SJSA1 (cell line): Measurements from ENCODE around the gene TMEM271. TPM values are rescaled to one million over a fixed set of nuclear protein-coding genes. Genes with fewer than 3 reads are reported as not detected.

Experiments
- DNase-seq, 2 experiments: peaks; one replicate each; pipeline ENCODE4 v3.0.0-alpha.2; 2015 to 2020; ENCODE audit warnings: low spot score in 2 of 2, low read depth in 1 of 2
- H3K27ac ChIP-seq: fragments of 250-450 bp; sonication (Bioruptor Pico); 2 replicates; pipeline ENCODE4 v1.5.1; 2020; ENCODE audit warnings: mild to moderate bottlenecking, moderate library complexity
- H3K27me3 ChIP-seq: fragments of 250-450 bp; sonication (Bioruptor Pico); replicated peaks from 2 replicates; pipeline ENCODE4 v1.5.1; 2020; ENCODE audit warnings: mild to moderate bottlenecking, moderate library complexity
- H3K36me3 ChIP-seq: fragments of 250-450 bp; sonication (Bioruptor Pico); 2 replicates; pipeline ENCODE4 v1.5.1; 2020; ENCODE audit warnings: mild to moderate bottlenecking
- H3K4me1 ChIP-seq: fragments of 250-450 bp; sonication (Bioruptor Pico); replicated peaks from 2 replicates; pipeline ENCODE4 v1.6.1; 2021; ENCODE audit warnings: mild to moderate bottlenecking
- H3K4me3 ChIP-seq: fragments of 250-450 bp; sonication (Bioruptor Pico); 2 replicates; pipeline ENCODE4 v1.5.1; 2020; ENCODE audit warnings: mild to moderate bottlenecking
- H3K9me3 ChIP-seq: fragments of 250-450 bp; sonication (Bioruptor Pico); replicated peaks from 2 replicates; pipeline ENCODE4 v1.5.1; 2020; ENCODE audit warnings: mild to moderate bottlenecking
- total RNA-seq: library from RNA; depleted of rRNA; stranded (reverse); fragments of >200 nt; shearing (Covaris generic); gene quantifications from 2 replicates; pipeline ENCODE4 v1.2.3, GENCODE V29; 2014

Gene TMEM271
- total RNA-seq, 1 experiment from 2014 or later: not detected

GRCh38 chr4:616911-617643, 41.0 kb upstream of the TMEM271 start:
- DNase-seq: no peak
- no peaks in the 10 kb centered on the region for H3K27me3 ChIP-seq
- no peaks in the 10 kb centered on the region for H3K36me3 ChIP-seq
- no peak overlapping the region for H3K27ac ChIP-seq
- H3K4me1 ChIP-seq: no peaks in the 10 kb centered on the region
- no peaks in the 10 kb centered on the region for H3K9me3 ChIP-seq
- no peak overlapping the region for H3K4me3 ChIP-seq

- Histone ChIP-seq H3K9me3 (no peaks in the 10 kb centered on the region), H3K36me3 (no peaks in the 10 kb centered on the region), H3K27ac (no peak overlapping the region), H3K27me3 (no peaks in the 10 kb centered on the region), H3K4me3 (no peak overlapping the region), H3K4me1 (no peaks in the 10 kb centered on the region)
- no peak for DNase-seq
Observed at GRCh38 chr4:616091-616490, 40.0 kb upstream of the TMEM271 start.

GRCh38 chr4:613126-613525, 37.0 kb upstream of the TMEM271 start:
- Histone ChIP-seq H3K36me3 (no peaks in the 10 kb centered on the region), H3K4me1 (no peaks in the 10 kb centered on the region), H3K9me3 (no peaks in the 10 kb centered on the region), H3K4me3 (no peak overlapping the region), H3K27me3 (no peaks in the 10 kb centered on the region), H3K27ac (no peak overlapping the region)
- DNase-seq: no peak

GRCh38 chr4:612749-613125, 36.6 kb upstream of the TMEM271 start:
- H3K4me3 ChIP-seq: no peak overlapping the region
- no peak for DNase-seq
- no peaks in the 10 kb centered on the region for H3K9me3 ChIP-seq
- H3K27me3 ChIP-seq: no peaks in the 10 kb centered on the region
- H3K36me3 ChIP-seq: no peaks in the 10 kb centered on the region
- H3K27ac ChIP-seq: no peak overlapping the region
- H3K4me1 ChIP-seq: no peaks in the 10 kb centered on the region

- Histone ChIP-seq H3K4me3 (no peak overlapping the region), H3K9me3 (no peaks in the 10 kb centered on the region), H3K36me3 (no peaks in the 10 kb centered on the region), H3K4me1 (no peaks in the 10 kb centered on the region), H3K27ac (no peak overlapping the region), H3K27me3 (no peaks in the 10 kb centered on the region)
- DNase-seq: no peak
Observed at GRCh38 chr4:612052-612748, 36.1 kb upstream of the TMEM271 start.

GRCh38 chr4:610411-611261, 34.5 kb upstream of the TMEM271 start:
- no peak overlapping the region for H3K4me3 ChIP-seq
- H3K36me3 ChIP-seq: no peaks in the 10 kb centered on the region
- H3K4me1 ChIP-seq: no peaks in the 10 kb centered on the region
- no peaks in the 10 kb centered on the region for H3K27me3 ChIP-seq
- H3K27ac ChIP-seq: no peak overlapping the region
- no peak for DNase-seq
- no peaks in the 10 kb centered on the region for H3K9me3 ChIP-seq

- Histone ChIP-seq H3K27ac (no peak overlapping the region), H3K36me3 (no peaks in the 10 kb centered on the region), H3K9me3 (no peaks in the 10 kb centered on the region), H3K4me1 (no peaks in the 10 kb centered on the region), H3K4me3 (no peak overlapping the region), H3K27me3 (no peaks in the 10 kb centered on the region)
- no peak for DNase-seq
Observed at GRCh38 chr4:609400-610050, 33.4 kb upstream of the TMEM271 start.

- Histone ChIP-seq H3K36me3 (no peaks in the 10 kb centered on the region), H3K27me3 (no peaks in the 10 kb centered on the region), H3K27ac (no peak overlapping the region), H3K9me3 (no peaks in the 10 kb centered on the region), H3K4me3 (no peak overlapping the region), H3K4me1 (no peaks in the 10 kb centered on the region)
- DNase-seq: no peak
Observed at GRCh38 chr4:608236-608635, 32.1 kb upstream of the TMEM271 start.

GRCh38 chr4:605702-606425, 29.8 kb upstream of the TMEM271 start:
- H3K4me1 ChIP-seq: no peaks in the 10 kb centered on the region
- no peaks in the 10 kb centered on the region for H3K27me3 ChIP-seq
- H3K27ac ChIP-seq: no peak overlapping the region
- no peak overlapping the region for H3K4me3 ChIP-seq
- no peak for DNase-seq
- no peaks in the 10 kb centered on the region for H3K36me3 ChIP-seq
- no peaks in the 10 kb centered on the region for H3K9me3 ChIP-seq

- Histone ChIP-seq H3K4me3 (no peak overlapping the region), H3K36me3 (no peaks in the 10 kb centered on the region), H3K9me3 (no peaks in the 10 kb centered on the region), H3K27me3 (no peaks in the 10 kb centered on the region), H3K4me1 (no peaks in the 10 kb centered on the region), H3K27ac (no peak overlapping the region)
- DNase-seq: no peak
Observed at GRCh38 chr4:604131-604530, 28.0 kb upstream of the TMEM271 start.

- no peak for DNase-seq
- Histone ChIP-seq H3K4me3 (no peak overlapping the region), H3K27me3 (no peaks in the 10 kb centered on the region), H3K4me1 (no peaks in the 10 kb centered on the region), H3K9me3 (no peaks in the 10 kb centered on the region), H3K27ac (no peak overlapping the region), H3K36me3 (no peaks in the 10 kb centered on the region)
Observed at GRCh38 chr4:602559-602942, 26.5 kb upstream of the TMEM271 start.

- Histone ChIP-seq H3K27me3 (no peaks in the 10 kb centered on the region), H3K27ac (no peak overlapping the region), H3K36me3 (no peaks in the 10 kb centered on the region), H3K9me3 (no peaks in the 10 kb centered on the region), H3K4me1 (no peaks in the 10 kb centered on the region), H3K4me3 (no peak overlapping the region)
- no peak for DNase-seq
Observed at GRCh38 chr4:601612-602558, 25.8 kb upstream of the TMEM271 start.
